ENCODE data around the gene G3BP1. TPM values are rescaled to one million over a fixed set of nuclear protein-coding genes. Genes with fewer than 3 reads are reported as not detected.

G3BP1 gene
- total RNA-seq, 1 donor from 2014 or later = 211 TPM

DNA sequence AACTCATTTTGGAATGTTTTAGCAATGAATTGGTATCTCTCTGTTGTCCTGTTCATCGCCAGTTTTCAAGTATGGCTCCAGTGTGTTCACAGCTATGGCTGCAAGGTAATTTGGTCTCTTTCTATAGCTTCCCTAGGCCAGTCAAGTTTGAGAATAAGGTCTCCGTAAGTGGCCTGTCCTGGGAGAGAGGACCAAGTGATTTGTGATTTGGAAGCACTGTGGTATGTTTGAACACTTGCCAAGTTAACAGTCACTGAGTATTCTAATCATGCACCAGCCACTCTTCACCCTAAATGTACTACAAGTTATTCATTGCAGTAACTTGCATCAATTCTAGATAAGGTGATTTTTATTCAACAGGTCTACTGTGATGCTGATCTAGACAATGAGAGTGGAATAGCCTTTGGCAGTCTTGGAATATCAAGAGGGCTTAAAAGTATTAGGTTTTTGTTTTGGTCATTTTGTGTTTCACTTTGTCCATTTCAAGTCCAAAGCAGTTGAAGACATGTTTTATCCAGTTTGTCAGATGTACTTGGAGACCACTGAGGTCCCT, 41.1 kb downstream of the G3BP1 start:
- Mint-ChIP-seq H3K27ac (no peak overlapping the region), H3K27me3 (ENCODE audit: low read depth) (no peaks in the 10 kb centered on the region)

DNA sequence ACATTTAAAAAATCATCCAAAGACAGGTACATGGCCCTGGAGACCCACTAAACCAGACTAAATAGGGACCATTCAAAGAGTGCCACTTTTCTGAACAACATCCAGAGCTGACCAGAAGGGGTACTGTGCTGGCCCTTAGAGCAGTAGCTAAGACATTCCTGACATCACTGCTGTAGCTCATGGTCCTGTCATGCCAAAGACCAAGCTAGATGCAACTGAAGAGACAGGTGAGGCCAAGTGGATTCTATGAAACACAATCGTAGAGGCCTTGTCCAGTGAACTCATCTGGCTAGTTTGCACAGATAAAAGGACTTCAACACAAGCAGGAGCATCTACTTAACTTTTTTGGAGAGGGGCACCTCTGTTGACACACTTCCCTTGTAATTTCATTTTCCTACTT, 43.3 kb downstream of the G3BP1 start:
- TF ChIP-seq, protein P1, sequence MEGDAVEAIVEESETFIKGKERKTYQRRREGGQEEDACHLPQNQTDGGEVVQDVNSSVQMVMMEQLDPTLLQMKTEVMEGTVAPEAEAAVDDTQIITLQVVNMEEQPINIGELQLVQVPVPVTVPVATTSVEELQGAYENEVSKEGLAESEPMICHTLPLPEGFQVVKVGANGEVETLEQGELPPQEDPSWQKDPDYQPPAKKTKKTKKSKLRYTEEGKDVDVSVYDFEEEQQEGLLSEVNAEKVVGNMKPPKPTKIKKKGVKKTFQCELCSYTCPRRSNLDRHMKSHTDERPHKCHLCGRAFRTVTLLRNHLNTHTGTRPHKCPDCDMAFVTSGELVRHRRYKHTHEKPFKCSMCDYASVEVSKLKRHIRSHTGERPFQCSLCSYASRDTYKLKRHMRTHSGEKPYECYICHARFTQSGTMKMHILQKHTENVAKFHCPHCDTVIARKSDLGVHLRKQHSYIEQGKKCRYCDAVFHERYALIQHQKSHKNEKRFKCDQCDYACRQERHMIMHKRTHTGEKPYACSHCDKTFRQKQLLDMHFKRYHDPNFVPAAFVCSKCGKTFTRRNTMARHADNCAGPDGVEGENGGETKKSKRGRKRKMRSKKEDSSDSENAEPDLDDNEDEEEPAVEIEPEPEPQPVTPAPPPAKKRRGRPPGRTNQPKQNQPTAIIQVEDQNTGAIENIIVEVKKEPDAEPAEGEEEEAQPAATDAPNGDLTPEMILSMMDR (IDR thresholded peaks at IDR 0.05; ENCODE audit: unreplicated experiment) = no peak
- peaks cover 33% of the 10 kb centered on the region for H3K36me3 Mint-ChIP-seq
- H3K27me3 Mint-ChIP-seq (ENCODE audit: low read depth) = no peaks in the 10 kb centered on the region
- H3K27ac Mint-ChIP-seq = peak overlapping the region; percentile 27
- no peak for DNase-seq (ENCODE audit: low spot score in 2 of 2, unreplicated experiment in 2 of 2)
- H3K4me1 Mint-ChIP-seq = peaks cover 11% of the 10 kb centered on the region
- H3K9me3 Mint-ChIP-seq = peaks cover 6% of the 10 kb centered on the region
- H3K4me3 Mint-ChIP-seq = no peak overlapping the region

More for the DNA sequence above, 41.1 kb downstream of the G3BP1 start:
- Mint-ChIP-seq H3K36me3 (peaks cover 43% of the 10 kb centered on the region), H3K4me1 (peaks cover 10% of the 10 kb centered on the region), H3K4me3 (no peak overlapping the region), H3K9me3 (peaks cover 6% of the 10 kb centered on the region)
- no peak for DNase-seq (ENCODE audit: low spot score in 2 of 2, unreplicated experiment in 2 of 2)
- TF ChIP-seq, protein P1 (IDR thresholded peaks at IDR 0.05; ENCODE audit: unreplicated experiment) = no peak

DNA sequence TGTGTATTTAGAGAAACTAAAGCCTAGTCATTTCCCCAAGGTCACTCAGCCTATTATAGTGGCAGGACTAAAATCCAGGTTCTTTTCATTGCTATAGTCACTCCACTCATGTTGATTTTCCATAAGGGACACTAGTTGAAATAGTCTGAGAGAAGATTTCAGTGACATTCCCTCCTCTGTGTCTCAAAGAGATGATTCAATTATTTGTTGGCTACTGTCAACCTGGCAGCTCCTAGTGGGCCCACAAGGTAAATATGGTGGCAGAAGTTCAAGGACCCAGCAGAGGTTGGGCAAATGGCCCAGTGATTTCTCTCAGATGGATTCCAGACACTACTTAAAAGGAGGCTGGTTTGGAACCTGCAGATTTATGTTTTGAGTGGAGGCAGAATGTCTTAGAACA, 48.1 kb downstream of the G3BP1 start:
- DNase-seq (ENCODE audit: low spot score in 2 of 2, unreplicated experiment in 2 of 2) = no peak
- Mint-ChIP-seq H3K27ac (no peak overlapping the region), H3K27me3 (ENCODE audit: low read depth) (no peaks in the 10 kb centered on the region), H3K4me1 (peaks cover 16% of the 10 kb centered on the region), H3K9me3 (no peaks in the 10 kb centered on the region), H3K4me3 (no peak overlapping the region), H3K36me3 (peaks cover 4% of the 10 kb centered on the region)
- TF ChIP-seq, protein P1 (IDR thresholded peaks at IDR 0.05; ENCODE audit: unreplicated experiment) = no peak

DNA sequence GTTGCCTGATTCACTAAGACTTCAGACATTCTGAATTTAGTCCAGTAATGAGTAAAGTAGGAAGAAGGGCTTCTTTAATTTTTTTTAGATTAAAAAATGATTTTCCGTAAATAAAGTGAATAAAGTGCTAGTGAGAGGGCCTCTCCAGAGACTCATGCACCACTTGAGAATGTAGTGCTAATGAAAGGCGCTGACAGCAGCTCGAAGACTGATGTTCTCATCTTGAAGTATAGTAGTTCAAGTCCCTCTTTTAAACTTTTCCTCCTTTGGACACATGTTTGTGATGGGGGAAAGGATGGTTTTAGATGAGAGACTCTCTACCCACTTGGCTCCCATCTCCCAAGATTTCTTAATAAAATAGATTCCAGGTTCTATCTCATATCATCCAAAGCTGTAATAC, 48.5 kb downstream of the G3BP1 start:
- DNase-seq (ENCODE audit: low spot score in 2 of 2, unreplicated experiment in 2 of 2) = no peak
- TF ChIP-seq, protein P1 (IDR thresholded peaks at IDR 0.05; ENCODE audit: unreplicated experiment) = no peak

DNA sequence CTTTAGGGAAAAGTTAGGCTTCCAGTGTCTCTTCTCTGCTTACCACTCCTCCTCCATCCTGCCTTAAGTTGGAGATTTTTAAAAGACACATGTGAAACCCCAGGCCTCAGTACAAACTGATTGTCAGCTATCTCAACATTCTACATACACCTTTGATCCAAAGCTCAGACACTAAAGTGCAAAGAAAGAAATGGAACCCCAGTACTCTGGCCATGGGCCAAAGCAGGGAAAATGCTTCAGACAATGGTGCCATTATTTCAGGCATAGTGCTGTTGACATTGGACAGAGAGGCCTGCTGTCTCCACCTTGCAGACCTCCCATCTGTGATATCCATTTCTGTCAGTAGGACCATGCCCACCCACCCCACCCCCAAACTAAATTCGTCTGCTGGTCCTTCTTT, 49.1 kb downstream of the G3BP1 start:
- H3K36me3 Mint-ChIP-seq = peaks cover 4% of the 10 kb centered on the region
- TF ChIP-seq, protein P1 (IDR thresholded peaks at IDR 0.05; ENCODE audit: unreplicated experiment) = no peak
- no peak overlapping the region for H3K4me3 Mint-ChIP-seq
- peak overlapping the region; percentile 9 for H3K27ac Mint-ChIP-seq
- no peaks in the 10 kb centered on the region for H3K27me3 Mint-ChIP-seq (ENCODE audit: low read depth)
- peaks cover 15% of the 10 kb centered on the region for H3K4me1 Mint-ChIP-seq
- no peaks in the 10 kb centered on the region for H3K9me3 Mint-ChIP-seq
- DNase-seq (ENCODE audit: low spot score in 2 of 2, unreplicated experiment in 2 of 2) = no peak

More for the DNA sequence above, 48.5 kb downstream of the G3BP1 start:
- Mint-ChIP-seq H3K4me3 (no peak overlapping the region), H3K36me3 (peaks cover 4% of the 10 kb centered on the region), H3K27ac (no peak overlapping the region), H3K9me3 (no peaks in the 10 kb centered on the region), H3K4me1 (peaks cover 16% of the 10 kb centered on the region), H3K27me3 (ENCODE audit: low read depth) (no peaks in the 10 kb centered on the region)

DNA sequence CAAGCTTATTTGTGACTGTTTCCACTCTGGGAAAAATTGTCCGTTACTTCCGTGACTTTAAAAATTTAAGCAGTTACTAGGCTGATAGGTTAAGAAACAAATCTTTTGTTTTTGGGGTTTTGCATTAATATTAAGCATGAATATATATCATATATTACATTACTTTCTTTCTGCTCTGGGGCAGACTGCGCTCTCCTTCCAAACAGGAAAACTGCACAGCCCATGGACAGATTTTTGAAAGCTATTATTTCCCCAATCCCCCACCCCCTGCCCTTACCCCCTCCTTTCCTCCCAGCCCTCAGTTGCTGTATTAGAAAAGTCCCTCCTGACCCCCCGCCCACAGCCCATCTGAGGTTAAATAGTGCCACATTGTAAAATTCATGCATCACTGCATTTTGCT, 50.4 kb downstream of the G3BP1 start:
- Mint-ChIP-seq H3K4me1 (peaks cover 15% of the 10 kb centered on the region), H3K27ac (no peak overlapping the region), H3K9me3 (no peaks in the 10 kb centered on the region), H3K27me3 (ENCODE audit: low read depth) (no peaks in the 10 kb centered on the region), H3K36me3 (peaks cover 4% of the 10 kb centered on the region), H3K4me3 (no peak overlapping the region)
- TF ChIP-seq, protein P1 (IDR thresholded peaks at IDR 0.05; ENCODE audit: unreplicated experiment) = no peak
- no peak for DNase-seq (ENCODE audit: low spot score in 2 of 2, unreplicated experiment in 2 of 2)

Data from mesothelial cell of epicardium (in vitro differentiated cells).